ENCODE data around the gene TOP1. TPM values are rescaled to one million over a fixed set of nuclear protein-coding genes. Genes with fewer than 3 reads are reported as not detected.

Gene TOP1
- total RNA-seq, 2 donors from 2014 or later = 25.2 to 27.3 TPM

DNA sequence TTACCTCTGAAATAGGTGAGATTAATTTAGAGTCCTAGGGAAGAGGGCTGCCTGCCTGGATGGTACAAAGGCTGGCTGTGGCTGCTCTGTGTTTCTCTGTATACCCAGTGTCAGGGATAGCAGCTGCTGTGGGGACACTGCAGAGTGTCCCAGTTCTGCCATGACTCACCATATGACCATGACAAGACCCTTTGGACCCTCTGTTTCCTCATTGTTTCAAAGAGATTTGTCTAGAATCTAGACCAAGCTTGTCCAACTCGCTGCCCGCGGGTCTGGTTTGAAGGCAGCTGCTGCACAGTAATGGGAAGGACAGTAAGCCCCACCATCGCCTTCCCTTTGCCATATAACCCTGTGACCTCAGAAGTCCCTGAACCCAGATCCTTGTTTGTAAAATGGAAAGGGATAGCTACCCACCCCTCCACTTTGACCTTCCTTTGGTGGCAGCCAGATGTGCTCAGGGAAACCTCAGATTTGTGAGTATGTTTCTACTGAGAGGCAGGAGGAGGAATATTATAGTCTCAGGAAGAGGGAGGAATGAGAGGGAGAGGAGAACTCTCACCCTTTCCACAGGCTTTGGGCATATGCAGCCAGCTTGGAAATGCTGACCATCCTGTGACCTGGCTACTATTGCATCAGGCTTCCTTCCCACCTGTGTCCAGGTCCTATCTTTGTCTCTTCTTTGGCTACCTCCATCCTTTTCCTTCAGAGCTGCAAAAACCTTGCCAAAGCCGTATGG is 122.7 kb downstream of the TOP1 start:
- intact Hi-C loops (cut with DNase I) = no loop called here
- DNase-seq (ENCODE audit: low spot score) = no peak

DNA sequence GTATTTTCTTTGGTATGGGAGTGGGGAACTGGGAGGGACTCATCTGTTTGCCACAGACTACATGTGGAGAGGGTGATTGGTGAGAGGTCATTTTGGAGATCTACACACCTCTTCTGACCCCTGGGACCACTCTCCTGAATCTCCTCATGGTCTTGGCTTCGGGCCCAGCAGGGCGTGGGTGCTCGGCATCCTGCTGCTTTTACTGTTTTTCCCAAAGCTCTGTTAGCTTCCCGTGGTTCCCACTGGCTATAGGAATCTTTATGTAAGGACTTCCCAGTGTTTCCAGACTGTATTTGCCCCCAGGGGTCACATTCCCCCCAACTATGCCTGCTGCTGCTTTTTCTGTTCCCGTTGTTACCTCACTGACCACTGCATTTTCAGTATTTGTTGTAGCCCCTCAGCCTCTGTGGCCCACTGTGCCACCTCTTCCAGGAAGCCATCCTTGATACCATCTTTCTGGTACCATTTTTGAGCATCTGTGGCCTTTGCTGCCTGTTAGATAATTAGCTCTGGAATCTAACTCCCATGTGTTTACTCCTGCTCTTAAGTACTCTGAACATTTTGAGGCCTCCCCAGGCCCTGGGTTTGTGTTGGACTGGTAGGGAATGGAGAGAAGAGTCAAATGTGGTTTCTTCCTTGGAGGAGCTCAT is 123.6 kb downstream of the TOP1 start:
- intact Hi-C loops (cut with DNase I) = no loop called here
- DNase-seq (ENCODE audit: low spot score) = no peak

DNA sequence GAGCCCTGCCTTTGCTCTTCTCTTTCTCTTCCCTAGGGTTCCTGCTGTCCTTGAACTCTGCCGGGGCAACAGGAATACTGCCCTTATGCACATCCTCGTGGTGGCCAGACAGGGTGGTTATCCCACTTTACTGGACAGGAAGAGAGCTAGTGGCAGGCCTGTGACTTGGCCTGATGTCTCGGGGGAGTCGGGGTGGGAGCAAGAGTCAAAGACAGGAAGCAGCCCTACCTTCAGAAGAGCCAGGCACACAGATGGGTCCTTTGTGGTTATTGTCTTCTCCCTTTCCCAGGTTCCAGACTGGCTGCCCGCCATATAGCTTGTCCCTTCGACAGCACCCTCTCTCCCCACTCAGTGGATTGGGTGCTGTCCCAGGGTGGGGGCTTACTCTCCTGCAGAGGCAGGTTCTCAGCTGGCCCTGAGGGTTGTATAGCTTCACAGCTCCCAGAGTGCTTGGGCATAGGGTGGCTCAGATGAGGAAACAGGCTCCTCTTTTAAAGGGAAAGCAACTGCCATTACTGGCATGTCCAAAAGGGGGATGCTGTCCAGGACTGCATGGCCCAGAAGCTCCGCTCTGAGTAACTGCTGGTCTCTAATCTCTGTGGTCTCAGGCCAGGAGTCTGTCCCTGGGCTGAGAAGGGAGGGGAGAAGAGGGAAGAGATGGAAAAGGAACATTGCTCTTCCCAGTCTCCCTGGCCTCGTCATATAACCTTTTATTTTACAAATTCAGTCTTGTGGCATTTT is 126.0 kb downstream of the TOP1 start:
- no peak for DNase-seq (ENCODE audit: low spot score)
- intact Hi-C loops (cut with DNase I) = no loop called here

DNA sequence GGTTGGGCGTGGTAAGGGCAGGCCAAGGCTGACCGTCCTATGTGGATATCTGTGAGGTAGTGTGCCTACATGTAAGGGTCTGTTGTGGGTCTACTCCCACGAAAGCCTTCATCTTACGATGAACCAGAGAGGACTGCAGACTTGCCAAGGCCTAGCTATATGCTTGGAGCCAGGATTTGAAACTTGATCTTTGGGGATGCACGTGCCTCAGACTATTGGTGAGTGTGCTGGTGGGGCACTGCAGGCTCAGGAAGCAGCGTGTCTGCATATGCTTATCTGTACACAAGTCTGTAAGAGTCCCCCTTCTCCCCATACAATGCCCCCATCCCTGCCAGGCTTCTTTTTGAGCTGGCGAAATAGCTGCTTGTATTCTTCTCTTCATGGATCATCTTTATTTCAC is 126.6 kb downstream of the TOP1 start:
- DNase-seq (ENCODE audit: low spot score) = no peak
- intact Hi-C loops (cut with DNase I) = no loop called here

DNA sequence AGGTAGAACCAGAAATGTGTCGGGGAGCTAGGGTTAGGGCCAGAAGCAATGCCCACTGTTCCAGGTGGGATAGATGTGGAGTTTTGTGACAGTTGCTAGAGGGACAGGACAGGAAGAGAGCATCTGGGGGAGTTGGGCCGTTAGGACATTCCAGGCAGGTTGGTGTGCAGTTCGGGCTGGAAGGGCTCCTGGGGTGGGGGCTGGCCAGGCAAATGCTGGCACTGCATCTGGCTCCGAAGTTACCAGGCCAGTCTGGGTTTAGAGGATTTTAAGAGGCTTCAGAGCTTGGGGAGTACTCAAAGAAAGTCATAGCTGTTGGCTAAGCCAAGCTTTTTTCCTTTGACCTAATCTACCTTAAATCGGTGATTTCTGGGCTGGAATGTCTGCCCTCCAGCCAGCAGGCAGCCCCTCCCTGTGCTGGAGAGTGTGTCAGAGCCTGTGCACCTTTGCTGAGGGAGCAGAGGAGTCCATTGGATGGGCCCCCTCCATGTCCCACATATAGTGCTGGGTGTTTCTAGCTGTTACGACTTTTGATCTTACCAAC is 129.5 kb downstream of the TOP1 start:
- DNase-seq (ENCODE audit: low spot score) = no peak
- intact Hi-C loops (cut with DNase I) = no loop called here

DNA sequence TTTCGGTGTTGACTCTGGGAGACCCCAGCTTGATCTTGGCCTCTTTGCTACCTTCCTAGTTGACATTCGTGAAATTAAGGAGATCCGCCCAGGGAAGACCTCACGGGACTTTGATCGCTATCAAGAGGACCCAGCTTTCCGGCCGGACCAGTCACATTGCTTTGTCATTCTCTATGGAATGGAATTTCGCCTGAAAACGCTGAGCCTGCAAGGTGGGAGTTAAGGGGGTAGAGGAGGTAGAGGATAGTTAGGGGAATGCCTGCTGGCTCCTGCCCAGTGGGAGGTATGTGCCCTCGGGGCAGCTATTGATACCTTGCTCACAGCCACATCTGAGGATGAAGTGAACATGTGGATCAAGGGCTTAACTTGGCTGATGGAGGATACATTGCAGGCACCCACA is 130.9 kb downstream of the TOP1 start:
- DNase-seq (ENCODE audit: low spot score) = no peak
- intact Hi-C loops (cut with DNase I) = no loop called here

DNA sequence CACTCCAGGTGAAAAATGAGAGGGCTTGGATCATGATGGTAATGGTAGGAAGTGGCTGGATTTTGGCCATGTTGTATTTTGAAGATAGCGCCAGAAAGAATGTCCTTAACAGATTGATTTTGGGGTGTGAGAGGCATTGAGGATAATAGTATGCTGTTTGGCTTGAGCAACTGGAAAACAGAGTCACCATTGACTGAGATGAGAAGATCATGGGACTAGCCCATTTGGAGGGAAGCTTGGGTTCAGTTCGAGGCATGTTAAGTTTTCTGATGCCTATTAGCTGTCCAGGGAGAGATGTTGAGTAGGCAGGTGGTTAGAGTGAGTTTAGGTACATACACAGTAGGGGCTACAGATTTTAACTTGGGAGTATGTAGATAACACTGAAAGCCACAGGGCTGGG is 132.1 kb downstream of the TOP1 start:
- intact Hi-C loops (cut with DNase I) = no loop called here
- no peak for DNase-seq (ENCODE audit: low spot score)

DNA sequence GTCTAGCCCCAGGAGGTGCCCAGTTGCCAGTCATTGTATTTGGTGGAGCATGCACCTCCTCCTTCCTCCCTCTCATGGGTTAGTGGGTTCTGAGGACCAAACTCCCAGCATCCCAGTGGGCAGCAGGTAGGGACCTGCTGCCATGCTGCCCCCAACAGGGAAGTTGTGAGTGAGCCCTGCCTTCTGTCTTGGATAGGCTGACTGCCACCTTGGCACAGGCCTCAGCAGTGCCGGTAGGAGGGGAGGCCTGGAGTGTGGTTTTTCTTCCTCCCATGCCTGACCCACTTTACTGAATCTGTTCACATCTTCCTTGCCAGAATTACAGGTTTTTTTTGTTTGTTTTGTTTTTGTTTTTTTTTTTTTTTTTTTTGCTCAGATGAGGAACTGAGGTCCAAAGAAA is 133.3 kb downstream of the TOP1 start:
- intact Hi-C loops (cut with DNase I) = no loop called here
- no peak for DNase-seq (ENCODE audit: low spot score)

DNA sequence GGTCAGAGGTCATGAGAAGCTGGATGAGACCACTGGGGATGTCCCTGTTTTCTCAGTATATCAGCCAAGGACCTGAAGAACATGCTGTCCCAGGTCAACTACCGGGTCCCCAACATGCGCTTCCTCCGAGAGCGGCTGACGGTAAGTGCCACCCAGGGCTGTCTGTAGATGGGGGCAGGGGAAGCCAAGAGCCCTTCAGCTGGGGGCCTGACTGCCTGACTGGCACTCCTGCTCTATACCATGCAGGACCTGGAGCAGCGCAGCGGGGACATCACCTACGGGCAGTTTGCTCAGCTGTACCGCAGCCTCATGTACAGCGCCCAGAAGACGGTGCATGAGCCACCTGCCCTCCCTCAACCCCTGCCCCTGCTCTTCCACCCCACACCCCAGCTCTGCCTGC is 133.8 kb downstream of the TOP1 start:
- intact Hi-C loops (cut with DNase I) = no loop called here
- DNase-seq (ENCODE audit: low spot score) = peak; percentile 78

DNA sequence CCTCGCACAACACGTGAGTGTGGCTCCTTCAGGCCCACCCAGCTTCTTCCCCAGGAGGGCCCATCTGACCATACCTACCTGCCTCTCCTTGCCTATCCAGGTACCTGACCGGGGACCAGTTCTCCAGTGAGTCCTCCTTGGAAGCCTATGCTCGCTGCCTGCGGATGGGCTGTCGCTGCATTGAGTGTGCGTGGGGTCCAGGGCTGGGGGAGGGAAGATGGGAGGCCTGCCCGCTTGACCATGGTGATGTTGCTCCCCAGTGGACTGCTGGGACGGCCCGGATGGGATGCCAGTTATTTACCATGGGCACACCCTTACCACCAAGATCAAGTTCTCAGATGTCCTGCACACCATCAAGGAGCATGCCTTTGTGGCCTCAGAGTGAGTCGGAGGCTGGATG is 135.2 kb downstream of the TOP1 start:
- intact Hi-C loops (cut with DNase I) = no loop called here
- no peak for DNase-seq (ENCODE audit: low spot score)

DNA sequence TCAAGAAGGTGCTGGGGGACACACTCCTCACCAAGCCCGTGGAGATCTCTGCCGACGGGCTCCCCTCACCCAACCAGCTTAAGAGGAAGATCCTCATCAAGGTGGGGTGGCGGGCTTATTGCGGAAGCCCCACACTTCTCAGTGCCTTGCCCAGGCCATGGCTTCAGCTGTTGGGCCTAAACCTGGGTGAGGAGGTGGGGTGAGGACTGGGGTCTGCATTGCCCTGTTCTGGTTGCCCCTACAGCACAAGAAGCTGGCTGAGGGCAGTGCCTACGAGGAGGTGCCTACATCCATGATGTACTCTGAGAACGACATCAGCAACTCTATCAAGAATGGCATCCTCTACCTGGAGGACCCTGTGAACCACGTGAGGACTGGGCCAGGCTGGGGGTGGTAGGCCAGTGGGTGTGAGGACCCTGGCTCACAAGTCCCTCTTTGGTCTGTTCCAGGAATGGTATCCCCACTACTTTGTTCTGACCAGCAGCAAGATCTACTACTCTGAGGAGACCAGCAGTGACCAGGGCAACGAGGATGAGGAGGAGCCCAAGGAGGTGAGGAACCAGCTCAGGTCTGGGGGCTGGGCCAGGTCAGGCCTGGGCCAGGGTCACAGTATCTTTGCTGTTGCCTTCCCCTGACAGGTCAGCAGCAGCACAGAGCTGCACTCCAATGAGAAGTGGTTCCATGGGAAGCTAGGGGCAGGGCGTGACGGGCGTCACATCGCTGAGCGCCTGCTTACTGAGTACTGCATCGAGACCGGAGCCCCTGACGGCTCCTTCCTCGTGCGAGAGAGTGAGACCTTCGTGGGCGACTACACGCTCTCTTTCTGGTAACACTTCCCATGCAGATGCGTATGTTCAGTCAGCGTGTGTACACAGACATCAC is 136.6 kb downstream of the TOP1 start:
- intact Hi-C loops (cut with DNase I) = loop anchor here in 1 of 2 donors (5.0 kb wide), 1 partner anchor 177 kb away; the partner anchor contains the start of gene LPIN3
- peak; percentile 60 for DNase-seq (ENCODE audit: low spot score)

DNA sequence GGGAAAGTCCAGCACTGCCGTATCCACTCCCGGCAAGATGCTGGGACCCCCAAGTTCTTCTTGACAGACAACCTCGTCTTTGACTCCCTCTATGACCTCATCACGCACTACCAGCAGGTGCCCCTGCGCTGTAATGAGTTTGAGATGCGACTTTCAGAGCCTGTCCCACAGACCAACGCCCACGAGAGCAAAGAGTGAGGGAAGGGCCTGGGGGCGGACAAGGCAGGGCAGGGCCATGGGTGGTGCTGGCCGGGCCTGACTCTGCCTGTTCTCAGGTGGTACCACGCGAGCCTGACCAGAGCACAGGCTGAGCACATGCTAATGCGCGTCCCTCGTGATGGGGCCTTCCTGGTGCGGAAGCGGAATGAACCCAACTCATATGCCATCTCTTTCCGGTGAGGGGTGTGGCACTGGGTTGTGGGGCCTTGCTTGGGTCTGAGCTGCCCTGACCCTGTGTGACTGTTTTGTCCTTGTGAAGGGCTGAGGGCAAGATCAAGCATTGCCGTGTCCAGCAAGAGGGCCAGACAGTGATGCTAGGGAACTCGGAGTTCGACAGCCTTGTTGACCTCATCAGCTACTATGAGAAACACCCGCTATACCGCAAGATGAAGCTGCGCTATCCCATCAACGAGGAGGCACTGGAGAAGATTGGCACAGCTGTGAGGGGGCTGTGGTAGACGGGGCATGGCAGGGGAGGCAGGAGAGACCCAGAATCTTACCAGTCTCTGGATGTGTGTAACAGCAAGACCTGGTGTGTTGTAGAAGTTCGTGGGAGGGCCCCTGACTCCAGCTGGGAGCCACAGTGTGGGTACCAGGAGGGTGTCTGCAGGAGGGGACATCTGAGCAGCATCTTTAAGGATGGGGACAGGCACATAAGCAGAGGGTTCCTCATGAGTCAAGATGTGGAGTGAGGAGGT is 137.8 kb downstream of the TOP1 start:
- intact Hi-C loops (cut with DNase I) = loop anchor here in 1 of 2 donors (5.0 kb wide), 1 partner anchor 176 kb away; the partner anchor contains the start of gene LPIN3
- peak; percentile 80 for DNase-seq (ENCODE audit: low spot score)

DNA sequence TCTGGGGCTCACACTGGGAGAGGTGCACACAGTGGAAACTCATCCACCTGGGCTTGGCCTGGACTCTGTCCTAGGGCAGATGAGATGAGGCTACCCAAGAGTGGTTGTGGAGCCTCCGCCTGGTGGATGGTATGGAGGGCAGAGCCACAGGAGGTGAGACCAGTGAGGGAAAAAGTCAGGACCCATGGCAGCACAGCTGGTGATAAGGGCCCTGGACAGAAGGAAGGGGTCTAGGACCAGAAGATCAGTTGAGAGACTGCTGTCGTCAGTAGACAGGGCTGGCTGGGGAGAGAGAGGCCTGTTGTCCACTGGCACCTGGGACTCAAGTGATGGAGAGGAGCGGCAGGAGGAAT is 138.5 kb downstream of the TOP1 start:
- intact Hi-C loops (cut with DNase I) = loop anchor here in 1 of 2 donors (5.0 kb wide), 1 partner anchor 175 kb away; the partner anchor contains the start of gene LPIN3
- DNase-seq (ENCODE audit: low spot score) = peak; percentile 54

DNA sequence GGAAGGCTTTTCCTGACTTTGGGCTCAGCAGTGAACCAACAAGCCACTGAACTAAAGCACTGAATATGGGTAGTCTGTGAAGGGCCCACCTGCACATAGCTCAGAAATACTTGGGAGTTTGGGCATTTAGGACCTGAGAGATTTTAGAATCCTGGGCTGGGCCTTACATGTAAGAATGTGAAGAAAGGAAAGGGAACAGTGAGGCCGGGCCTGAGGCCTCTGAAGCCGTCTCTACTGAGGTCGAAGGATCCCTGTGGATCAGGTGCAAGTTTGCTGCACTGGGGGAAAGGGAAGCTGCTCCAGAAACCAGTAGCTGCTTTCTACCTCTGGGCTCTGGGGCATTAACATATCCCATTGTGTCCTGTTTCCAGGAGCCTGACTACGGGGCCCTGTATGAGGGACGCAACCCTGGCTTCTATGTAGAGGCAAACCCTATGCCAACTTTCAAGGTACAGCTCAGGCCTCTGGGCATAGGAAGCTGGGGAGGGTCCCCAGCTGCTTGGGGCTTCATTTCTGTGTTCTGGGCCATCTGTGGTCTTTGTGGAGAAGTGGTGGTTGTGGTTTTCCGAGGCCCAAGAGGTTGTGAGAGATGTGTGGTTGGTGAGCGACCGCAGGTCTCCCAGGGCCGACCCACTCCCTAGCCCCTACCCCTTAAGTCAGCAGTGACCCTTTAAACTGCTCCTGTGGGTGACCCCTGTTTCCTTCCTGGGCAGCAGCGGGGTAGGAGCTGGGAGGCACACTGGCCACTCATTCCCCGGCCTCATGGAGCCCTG is 139.0 kb downstream of the TOP1 start:
- peak; percentile 53 for DNase-seq (ENCODE audit: low spot score)

DNA sequence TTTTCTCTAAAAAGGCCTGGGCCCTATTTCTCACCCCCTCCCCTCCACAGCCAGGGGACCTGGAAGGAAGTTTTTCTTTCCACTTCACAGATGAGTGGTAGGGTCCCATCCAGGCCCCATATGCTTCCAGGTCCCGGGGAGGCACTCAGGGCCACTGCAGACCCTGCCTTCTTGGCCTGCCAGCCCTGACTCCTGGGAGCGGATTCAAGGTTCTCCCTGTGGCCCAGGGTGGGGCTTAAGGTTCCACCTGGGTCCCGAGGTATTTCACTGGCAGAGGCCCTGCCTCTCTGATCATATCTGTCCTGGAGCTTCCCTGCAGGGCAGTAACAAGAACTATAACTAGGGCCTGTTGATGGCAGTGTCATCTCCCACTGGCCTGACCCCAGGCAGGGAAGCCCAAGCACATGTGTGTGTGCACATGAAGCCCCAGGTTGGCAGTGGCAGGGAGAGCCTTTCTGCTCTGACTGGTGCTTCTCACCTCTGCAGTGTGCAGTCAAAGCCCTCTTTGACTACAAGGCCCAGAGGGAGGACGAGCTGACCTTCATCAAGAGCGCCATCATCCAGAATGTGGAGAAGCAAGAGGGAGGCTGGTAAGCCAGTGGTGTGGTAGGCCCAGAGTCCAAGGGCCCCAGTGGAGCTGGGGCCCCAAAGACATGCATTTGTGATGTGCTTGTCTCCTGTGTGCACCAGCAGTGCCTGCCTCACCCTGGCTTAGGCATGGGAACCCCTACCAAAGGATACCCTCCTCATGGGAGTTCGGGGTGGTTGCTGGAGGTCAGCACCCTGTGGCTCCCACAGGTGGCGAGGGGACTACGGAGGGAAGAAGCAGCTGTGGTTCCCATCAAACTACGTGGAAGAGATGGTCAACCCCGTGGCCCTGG is 139.9 kb downstream of the TOP1 start:
- DNase-seq (ENCODE audit: low spot score) = peak; percentile 60
- intact Hi-C loops (cut with DNase I) = loop anchor here in 1 of 2 donors (5.0 kb wide), 1 partner anchor 174 kb away; the partner anchor contains the start of gene LPIN3

More for the DNA sequence above, 139.0 kb downstream of the TOP1 start:
- intact Hi-C loops (cut with DNase I) = loop anchor here in 1 of 2 donors (5.0 kb wide), 1 partner anchor 175 kb away; the partner anchor contains the start of gene LPIN3

DNA sequence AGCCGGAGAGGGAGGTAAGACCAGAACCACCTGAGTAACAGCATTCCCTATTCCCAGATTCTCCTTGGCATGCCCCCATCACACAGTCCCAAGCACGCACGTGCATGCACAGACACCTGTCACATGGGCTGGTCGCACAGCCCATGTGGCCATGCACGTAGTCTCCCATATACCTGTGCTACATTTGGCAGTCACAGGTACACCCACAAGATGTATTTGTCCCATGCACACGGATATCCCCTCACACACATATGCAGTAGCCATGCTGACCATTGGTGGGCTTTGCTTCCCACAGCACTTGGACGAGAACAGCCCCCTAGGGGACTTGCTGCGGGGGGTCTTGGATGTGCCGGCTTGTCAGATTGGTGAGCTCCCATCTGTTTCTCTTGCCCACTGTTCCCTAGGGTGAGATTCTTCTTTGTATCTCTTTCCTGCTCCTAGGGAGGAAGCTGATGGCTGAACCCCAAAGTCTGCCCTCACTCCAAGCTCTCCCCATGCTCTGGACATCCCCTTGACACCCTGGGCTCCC is 140.6 kb downstream of the TOP1 start:
- intact Hi-C loops (cut with DNase I) = loop anchor here in 1 of 2 donors (5.0 kb wide), 1 partner anchor 173 kb away; the partner anchor contains the start of gene LPIN3
- peak; percentile 36 for DNase-seq (ENCODE audit: low spot score)

Data from posterior vena cava (tissue), 2 donors.